ENCODE measurements around the gene CCDC184. TPM values are rescaled to one million over a fixed set of nuclear protein-coding genes. Genes with fewer than 3 reads are reported as not detected.

CCDC184 gene
- polyA plus RNA-seq, 1 of the 3 experiments (the other 2 are of a cell fraction), result 5.8 TPM

DNA sequence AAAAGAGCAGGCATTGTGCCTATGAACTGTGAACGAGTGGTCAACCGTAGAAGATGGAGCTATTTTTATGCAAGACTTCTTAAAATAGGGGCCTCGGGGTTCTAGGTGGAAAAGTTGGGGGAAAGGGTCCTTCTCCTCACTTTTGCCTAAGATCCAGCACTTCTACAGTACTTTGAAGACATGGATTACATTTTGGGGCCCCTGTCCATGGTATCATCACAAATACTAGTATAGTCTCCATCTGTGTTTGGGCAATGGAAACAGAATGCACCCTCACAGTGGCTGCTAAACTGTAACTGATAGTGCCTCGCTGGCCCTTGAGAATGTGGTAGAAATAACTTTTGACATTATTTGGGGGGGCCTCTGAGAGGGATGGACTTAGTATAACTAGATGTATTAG is 5.5 kb upstream of the CCDC184 start:
- Histone ChIP-seq H3K9me3 (no peaks in the 10 kb centered on the region), H3K4me2 (no peak overlapping the region), H3K4me3 (ENCODE audit: low read depth in 2 of 2, low read length in 1 of 2) (no peak overlapping the region), H3K9ac (no peak overlapping the region), H3F3A (replicated peaks; ENCODE audit: insufficient read depth) (no peaks in the 10 kb centered on the region), H3K79me2 (ENCODE audit: insufficient read depth) (no peaks in the 10 kb centered on the region), H3K4me1 (ENCODE audit: control insufficient read depth in 1 of 2, insufficient read depth in 2 of 2, low read depth in 1 of 2, low read length in 1 of 2) (peaks cover 0 to 5% of the 10 kb centered on the region in 2 experiments; a peak in 3 of 4 replicates), H4K20me1 (ENCODE audit: insufficient read depth) (no peaks in the 10 kb centered on the region), H2AFZ (ENCODE audit: low read depth) (no peak overlapping the region), H3K27ac (ENCODE audit: low read depth in 2 of 2, low read length in 1 of 2) (no peak overlapping the region), H3K9me2 (no peaks in the 10 kb centered on the region), H3K27me3 (ENCODE audit: insufficient read depth) (0 out of 2 replicates have a peak, but pooled peaks cover 7% of the 10 kb centered on the region), H3K36me3 (replicated peaks in 1 of 2; ENCODE audit: control insufficient read depth in 1 of 2, insufficient read depth in 2 of 2, low read length in 1 of 2) (no peaks in the 10 kb centered on the region)
- no peak for DNase-seq
- TF ChIP-seq USF2 (IDR thresholded peaks at IDR 0.05; ENCODE audit: borderline replicate concordance, low read depth, low read length) (no peak), RFX5 (IDR thresholded peaks at IDR 0.05; ENCODE audit: low read length) (no peak), YY1 (IDR thresholded peaks at IDR 0.05; ENCODE audit: low read depth) (no peak), REST (IDR thresholded peaks at IDR 0.05; ENCODE audit: low read depth, low read length) (peak; percentile 66; the same call in 1 of the 2 replicates)
- POLR2A ChIA-PET, result no interaction called here
- CTCF ChIA-PET, result interaction anchor here (1.2 kb wide), 1 partner anchor 440 kb away, joined by 3 read pairs; no protein-coding TSS in a partner anchor
- WGBS (ENCODE audit: low lambda C conversion rate), result 44% methylated on average over 4 of the region's 4 CpGs

- Histone ChIP-seq H3K4me1 (ENCODE audit: control insufficient read depth in 1 of 2, insufficient read depth in 2 of 2, low read depth in 1 of 2, low read length in 1 of 2) (peaks cover 0 to 10% of the 10 kb centered on the region in 2 experiments; a peak in 3 of 4 replicates), H4K20me1 (ENCODE audit: insufficient read depth) (no peaks in the 10 kb centered on the region), H3K27ac (ENCODE audit: low read depth in 2 of 2, low read length in 1 of 2) (no peak overlapping the region), H3K27me3 (ENCODE audit: insufficient read depth) (0 out of 2 replicates have a peak, but pooled peaks cover 7% of the 10 kb centered on the region), H3K4me3 (ENCODE audit: low read depth in 2 of 2, low read length in 1 of 2) (no peak overlapping the region), H3K79me2 (ENCODE audit: insufficient read depth) (no peaks in the 10 kb centered on the region), H3K9ac (no peak overlapping the region), H2AFZ (ENCODE audit: low read depth) (no peak overlapping the region), H3K9me2 (no peaks in the 10 kb centered on the region), H3F3A (replicated peaks; ENCODE audit: insufficient read depth) (no peaks in the 10 kb centered on the region), H3K36me3 (replicated peaks in 1 of 2; ENCODE audit: control insufficient read depth in 1 of 2, insufficient read depth in 2 of 2, low read length in 1 of 2) (no peaks in the 10 kb centered on the region), H3K9me3 (no peaks in the 10 kb centered on the region), H3K4me2 (no peak overlapping the region)
- POLR2A ChIA-PET, result no interaction called here
- 88% methylated on average over 1 of the region's 1 CpG for WGBS (ENCODE audit: low lambda C conversion rate)
- CTCF ChIA-PET, result interaction anchor here (0.9 to 2.5 kb wide), 5 partner anchors 10 to 441 kb away, joined by 3 to 9 read pairs (median 3); partner anchors contain the start of gene ASB8
- DNase-seq, result no peak
- TF ChIP-seq, protein P1, sequence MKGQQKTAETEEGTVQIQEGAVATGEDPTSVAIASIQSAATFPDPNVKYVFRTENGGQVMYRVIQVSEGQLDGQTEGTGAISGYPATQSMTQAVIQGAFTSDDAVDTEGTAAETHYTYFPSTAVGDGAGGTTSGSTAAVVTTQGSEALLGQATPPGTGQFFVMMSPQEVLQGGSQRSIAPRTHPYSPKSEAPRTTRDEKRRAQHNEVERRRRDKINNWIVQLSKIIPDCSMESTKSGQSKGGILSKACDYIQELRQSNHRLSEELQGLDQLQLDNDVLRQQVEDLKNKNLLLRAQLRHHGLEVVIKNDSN (IDR thresholded peaks at IDR 0.05; ENCODE audit: borderline replicate concordance, low read depth), result no peak
- no peak for TF ChIP-seq RXRA (IDR thresholded peaks at IDR 0.05; ENCODE audit: borderline replicate concordance, low read depth)
- no peak for TF ChIP-seq MEF2A (IDR thresholded peaks at IDR 0.05; ENCODE audit: borderline replicate concordance, low read depth)
- TF ChIP-seq RAD21 (IDR thresholded peaks at IDR 0.05; ENCODE audit: low read length), result no peak
- TF ChIP-seq SIN3A (IDR thresholded peaks at IDR 0.05; ENCODE audit: borderline replicate concordance, low read depth, low read length), result no peak
- no peak for TF ChIP-seq FOSL2 (IDR thresholded peaks at IDR 0.05; ENCODE audit: borderline replicate concordance, low read depth)
- TF ChIP-seq FOXM1 (IDR thresholded peaks at IDR 0.05; ENCODE audit: low read depth), result no peak
- TF ChIP-seq FOXJ3 (CRISPR knock-in tag; IDR thresholded peaks at IDR 0.05), result no peak
- TF ChIP-seq, protein P2, sequence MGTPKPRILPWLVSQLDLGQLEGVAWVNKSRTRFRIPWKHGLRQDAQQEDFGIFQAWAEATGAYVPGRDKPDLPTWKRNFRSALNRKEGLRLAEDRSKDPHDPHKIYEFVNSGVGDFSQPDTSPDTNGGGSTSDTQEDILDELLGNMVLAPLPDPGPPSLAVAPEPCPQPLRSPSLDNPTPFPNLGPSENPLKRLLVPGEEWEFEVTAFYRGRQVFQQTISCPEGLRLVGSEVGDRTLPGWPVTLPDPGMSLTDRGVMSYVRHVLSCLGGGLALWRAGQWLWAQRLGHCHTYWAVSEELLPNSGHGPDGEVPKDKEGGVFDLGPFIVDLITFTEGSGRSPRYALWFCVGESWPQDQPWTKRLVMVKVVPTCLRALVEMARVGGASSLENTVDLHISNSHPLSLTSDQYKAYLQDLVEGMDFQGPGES (IDR thresholded peaks at IDR 0.05; ENCODE audit: low read depth, low read length), result no peak
- no peak for TF ChIP-seq GABPA (IDR thresholded peaks at IDR 0.05; ENCODE audit: low read depth)
- TF ChIP-seq REST (IDR thresholded peaks at IDR 0.05; ENCODE audit: low read depth, low read length), result no peak
- no peak for TF ChIP-seq USF2 (IDR thresholded peaks at IDR 0.05; ENCODE audit: borderline replicate concordance, low read depth, low read length)
- TF ChIP-seq YY1 (IDR thresholded peaks at IDR 0.05; ENCODE audit: low read depth), result no peak
Measured at GRCh38 chr12:48179466-48179865, 4.0 kb upstream of the CCDC184 start.

Data from SK-N-SH (cell line).